Thyroid gland (tissue), 4 donors: ENCODE results near the gene C19orf81. TPM values are rescaled to one million over a fixed set of nuclear protein-coding genes. Genes with fewer than 3 reads are reported as not detected.
A peak's percentile ranks its signal among the peaks of the same experiment; 100 is the strongest.

ENCODE experiments used
- DNase-seq, 2 donors: peaks; one replicate each; pipeline ENCODE4 v3.0.0-alpha.2; 2019
- H3K27ac ChIP-seq, 3 donors: fragments of 200-600 bp; sonication (generic); 1 replicate in 2 of 3; 2 replicates in 1 of 3; pipeline ENCODE4 v1.5.1; 2016 to 2019; ENCODE audit warnings: mild to moderate bottlenecking in 1 of 3, moderate library complexity in 1 of 3
- H3K27me3 ChIP-seq: fragments of 200-600 bp; sonication (generic); one replicate; pipeline ENCODE4 v1.5.1; 2019
- H3K36me3 ChIP-seq, 2 donors: fragments of 200-600 bp; sonication (generic); one replicate each; pipeline ENCODE4 v1.5.1; 2016 to 2019
- H3K4me1 ChIP-seq, 2 donors: fragments of 200-600 bp; sonication (generic); one replicate each; pipeline ENCODE4 v1.5.1; 2017 to 2019
- H3K4me3 ChIP-seq, 3 donors: fragments of 200-600 bp; sonication (generic); replicated peaks in 1 of 3; 1 replicate in 2 of 3; 2 replicates in 1 of 3; pipeline ENCODE4 v1.5.1; 2016; ENCODE audit warnings: mild to moderate bottlenecking in 1 of 3
- H3K9me3 ChIP-seq: fragments of 200-600 bp; sonication (generic); one replicate; pipeline ENCODE4 v1.5.1; 2017
- CTCF ChIP-seq, 6 experiments: fragments of 200-600 bp in 3 of 6; fragments of 450-650 bp in 3 of 6; sonication (generic) in 3 of 6; IDR thresholded peaks; one replicate each; pipeline ENCODE4 v1.5.1; 2016 to 2019; ENCODE audit warnings: antibody characterized with exemption in 6 of 6, mild to moderate bottlenecking in 2 of 6, inconsistent platforms in 1 of 6, moderate library complexity in 1 of 6
- POLR2A ChIP-seq, 2 donors: fragments of 450-650 bp; IDR thresholded peaks; one replicate each; pipeline ENCODE4 v1.6.1; 2017; ENCODE audit warnings: antibody characterized with exemption in 2 of 2, mild to moderate bottlenecking in 2 of 2, moderate library complexity in 1 of 2
- WGBS, 2 donors: methylation state at CpG; one replicate each; pipeline ENCODE4 v1.1.5; 2017; 5-methylcytosine and 5-hydroxymethylcytosine counted together
- intact Hi-C: fragments of 100-400 bp; cut with DNase I; formaldehyde crosslinking; loops from one replicate; pipeline ENCODE4 v1.15.1; 2023
- total RNA-seq, 4 donors: library from RNA; depleted of rRNA; stranded (reverse); fragments of >200 nt; gene quantifications; one replicate each; pipeline ENCODE4 v1.2.3, GENCODE V29; 2016

Gene C19orf81
- total RNA-seq, 4 donors from 2014 or later, result 1.7 TPM; not detected in 3

- Histone ChIP-seq H3K36me3 (no peaks in the 10 kb centered on the region), H3K4me3 (peak overlapping the region in 1 of 3 donors; percentile 15), H3K4me1 (peaks cover 15 to 18% of the 10 kb centered on the region in 2 donors), H3K27me3 (no peaks in the 10 kb centered on the region), H3K9me3 (no peaks in the 10 kb centered on the region), H3K27ac (no peak overlapping the region)
- no peak for TF ChIP-seq POLR2A (IDR thresholded peaks at IDR 0.05)
- no peak for TF ChIP-seq CTCF (IDR thresholded peaks at IDR 0.05)
- intact Hi-C loops, result no loop called here
- 6% methylated on average over 22 of the region's 38 CpGs for WGBS, 2 donors
- DNase-seq, result peak; percentile 78 to 97
These were observed 8.6 kb downstream of the C19orf81 start for GRCh38 chr19:50657712-50658440.

- no peaks in the 10 kb centered on the region for H3K9me3 ChIP-seq
- TF ChIP-seq POLR2A (IDR thresholded peaks at IDR 0.05) (peak in 1 of 2 donors; percentile 61), CTCF (IDR thresholded peaks at IDR 0.05) (peak in 1 of 6 experiments; percentile 20)
- peak; percentile 62 to 82 for DNase-seq
- peaks cover 15 to 18% of the 10 kb centered on the region in 2 donors for H3K4me1 ChIP-seq
- H3K4me3 ChIP-seq, result peak overlapping the region in 1 of 3 donors; percentile 15
- 3 to 6% methylated on average over 22 to 36 of the region's 67 CpGs for WGBS, 2 donors
- intact Hi-C loops, result no loop called here
- H3K36me3 ChIP-seq, result no peaks in the 10 kb centered on the region
- H3K27ac ChIP-seq, result no peak overlapping the region
- H3K27me3 ChIP-seq, result no peaks in the 10 kb centered on the region
These were observed 9.4 kb downstream of the C19orf81 start for GRCh38 chr19:50658441-50659317.

GRCh38 chr19:50659318-50660087, 10.3 kb downstream of the C19orf81 start:
- Histone ChIP-seq H3K4me1 (peaks cover 15 to 18% of the 10 kb centered on the region in 2 donors), H3K4me3 (no peak overlapping the region), H3K27ac (no peak overlapping the region), H3K36me3 (no peaks in the 10 kb centered on the region), H3K9me3 (no peaks in the 10 kb centered on the region), H3K27me3 (no peaks in the 10 kb centered on the region)
- intact Hi-C loops, result no loop called here
- DNase-seq, result no peak
- no peak for TF ChIP-seq POLR2A (IDR thresholded peaks at IDR 0.05)
- no peak for TF ChIP-seq CTCF (IDR thresholded peaks at IDR 0.05)
- WGBS, 2 donors, result 2 to 3% methylated on average over 28 to 35 of the region's 37 CpGs

- no peaks in the 10 kb centered on the region for H3K36me3 ChIP-seq
- peaks cover 15 to 18% of the 10 kb centered on the region in 2 donors for H3K4me1 ChIP-seq
- H3K4me3 ChIP-seq, result no peak overlapping the region
- intact Hi-C loops, result no loop called here
- H3K27ac ChIP-seq, result no peak overlapping the region
- no peaks in the 10 kb centered on the region for H3K9me3 ChIP-seq
- H3K27me3 ChIP-seq, result no peaks in the 10 kb centered on the region
- TF ChIP-seq POLR2A (IDR thresholded peaks at IDR 0.05) (no peak), CTCF (IDR thresholded peaks at IDR 0.05) (no peak)
- WGBS, 2 donors, result 22 to 26% methylated on average over 6 of the region's 6 CpGs
- DNase-seq, result no peak
These were observed 10.8 kb downstream of the C19orf81 start for GRCh38 chr19:50660088-50660366.
